Thyroid gland (tissue), 4 donors: ENCODE data around the gene PRPF19.

Source experiments
- POLR2A ChIP-seq, 2 donors: fragments of 450-650 bp; IDR thresholded peaks; one replicate each; pipeline ENCODE4 v1.6.1; 2017; ENCODE audit warnings: antibody characterized with exemption in 2 of 2, mild to moderate bottlenecking in 2 of 2, moderate library complexity in 1 of 2
- TF ChIP-seq, protein P1 (sequence below), 6 experiments: fragments of 200-600 bp in 3 of 6; fragments of 450-650 bp in 3 of 6; sonication (generic) in 3 of 6; IDR thresholded peaks; one replicate each; pipeline ENCODE4 v1.5.1; 2016 to 2019; ENCODE audit warnings: antibody characterized with exemption in 6 of 6, mild to moderate bottlenecking in 2 of 6, inconsistent platforms in 1 of 6, moderate library complexity in 1 of 6

GRCh38 chr11:60852982-60853950 lies 53.1 kb downstream of the PRPF19 start:
- TF ChIP-seq, protein P1, sequence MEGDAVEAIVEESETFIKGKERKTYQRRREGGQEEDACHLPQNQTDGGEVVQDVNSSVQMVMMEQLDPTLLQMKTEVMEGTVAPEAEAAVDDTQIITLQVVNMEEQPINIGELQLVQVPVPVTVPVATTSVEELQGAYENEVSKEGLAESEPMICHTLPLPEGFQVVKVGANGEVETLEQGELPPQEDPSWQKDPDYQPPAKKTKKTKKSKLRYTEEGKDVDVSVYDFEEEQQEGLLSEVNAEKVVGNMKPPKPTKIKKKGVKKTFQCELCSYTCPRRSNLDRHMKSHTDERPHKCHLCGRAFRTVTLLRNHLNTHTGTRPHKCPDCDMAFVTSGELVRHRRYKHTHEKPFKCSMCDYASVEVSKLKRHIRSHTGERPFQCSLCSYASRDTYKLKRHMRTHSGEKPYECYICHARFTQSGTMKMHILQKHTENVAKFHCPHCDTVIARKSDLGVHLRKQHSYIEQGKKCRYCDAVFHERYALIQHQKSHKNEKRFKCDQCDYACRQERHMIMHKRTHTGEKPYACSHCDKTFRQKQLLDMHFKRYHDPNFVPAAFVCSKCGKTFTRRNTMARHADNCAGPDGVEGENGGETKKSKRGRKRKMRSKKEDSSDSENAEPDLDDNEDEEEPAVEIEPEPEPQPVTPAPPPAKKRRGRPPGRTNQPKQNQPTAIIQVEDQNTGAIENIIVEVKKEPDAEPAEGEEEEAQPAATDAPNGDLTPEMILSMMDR (IDR thresholded peaks at IDR 0.05) = no peak
- no peak for TF ChIP-seq POLR2A (IDR thresholded peaks at IDR 0.05)
